22Rv1 (cell line): Measurements from ENCODE around the gene DBNL.
"Not testable (repeated sequence)": the region's sequence is repeated elsewhere in the genome, so short reads cannot be mapped to it uniquely, and the experiment has no call there.

Experiments used
- CTCF ChIP-seq: fragments of 450-650 bp; IDR thresholded peaks from 2 replicates; pipeline ENCODE4 v1.5.1; 2017; ENCODE audit warnings: mild to moderate bottlenecking
- ZFX ChIP-seq: fragments of 450-650 bp; IDR thresholded peaks from 2 replicates; pipeline ENCODE4 v1.6.1; 2017; ENCODE audit warnings: antibody characterized with exemption, borderline replicate concordance

- not testable (repeated sequence) for TF ChIP-seq CTCF, ZFX
These were observed 13.2 kb upstream of the DBNL start for GRCh38 chr7:44031319-44031718.
